LNCAP (cell line): ENCODE data around the gene TNPO2.

ENCODE experiments used
- CTCF ChIP-seq: fragments of 450-650 bp; IDR thresholded peaks from 2 replicates; pipeline ENCODE4 v1.5.1; 2017; ENCODE audit warnings: mild to moderate bottlenecking

Gene TNPO2

GRCh38 chr19:12667731-12668302, 55.9 kb downstream of the TNPO2 start:
- no peak for TF ChIP-seq CTCF

- TF ChIP-seq CTCF = no peak
Measured at GRCh38 chr19:12666265-12667048, 57.3 kb downstream of the TNPO2 start, which contains the start of the genes MAN2B1 and WDR83. MAN2B1 (minus strand) TSS chr19:12666742; CDS start chr19:12666701, 41 bp downstream. WDR83 (plus strand) TSS chr19:12666807; CDS start chr19:12669791, 2,984 bp downstream.

- TF ChIP-seq CTCF = no peak
Measured at GRCh38 chr19:12665671-12666264, 58.0 kb downstream of the TNPO2 start.

GRCh38 chr19:12665281-12665573, 58.5 kb downstream of the TNPO2 start:
- TF ChIP-seq CTCF = no peak

- no peak for TF ChIP-seq CTCF
Measured at GRCh38 chr19:12664406-12665280, 59.1 kb downstream of the TNPO2 start.

- no peak for TF ChIP-seq CTCF
Measured at GRCh38 chr19:12660980-12661379, 62.8 kb downstream of the TNPO2 start.

- no peak for TF ChIP-seq CTCF
Measured at GRCh38 chr19:12657966-12658365, 65.8 kb downstream of the TNPO2 start.
